A673 (cell line): ENCODE results near the gene PIK3R1.

Source experiments
- EZH2 ChIP-seq: fragments of 200-600 bp; sonication (generic); IDR thresholded peaks from 2 replicates; pipeline ENCODE4 v1.6.1; 2017; ENCODE audit warnings: borderline replicate concordance, low read depth, mild to moderate bottlenecking, mixed read lengths, antibody characterized with exemption, low read length; ENCODE audit not compliant: poor library complexity, severe bottlenecking
- TF ChIP-seq, protein P1 (sequence below): fragments of 300-800, 200-600 bp; sonication (generic); conservative IDR thresholded peaks from 2 replicates; pipeline ENCODE4 v1.5.1; 2017; ENCODE audit warnings: low read depth, mild to moderate bottlenecking, antibody characterized with exemption, low read length, moderate library complexity, mixed read lengths

DNA sequence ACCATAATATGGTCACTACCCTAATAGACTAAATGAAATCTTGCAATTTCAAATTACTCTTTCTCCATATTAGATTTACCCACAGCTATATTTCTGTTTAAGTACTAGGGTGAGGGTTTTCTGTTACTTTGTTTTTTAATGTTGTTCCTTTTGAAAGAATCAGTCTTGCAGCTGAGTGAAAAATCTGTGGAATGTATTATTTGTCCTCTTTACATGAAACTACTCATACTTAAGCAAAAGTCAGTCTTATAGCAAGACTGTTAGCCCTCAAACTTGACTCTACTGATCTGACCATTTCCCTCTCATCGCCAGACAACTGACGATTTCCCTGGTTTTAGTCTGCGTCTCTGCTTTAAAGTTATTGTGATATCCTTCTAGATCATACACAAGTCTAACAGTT, 84.0 kb downstream of the PIK3R1 start:
- TF ChIP-seq, protein P1, sequence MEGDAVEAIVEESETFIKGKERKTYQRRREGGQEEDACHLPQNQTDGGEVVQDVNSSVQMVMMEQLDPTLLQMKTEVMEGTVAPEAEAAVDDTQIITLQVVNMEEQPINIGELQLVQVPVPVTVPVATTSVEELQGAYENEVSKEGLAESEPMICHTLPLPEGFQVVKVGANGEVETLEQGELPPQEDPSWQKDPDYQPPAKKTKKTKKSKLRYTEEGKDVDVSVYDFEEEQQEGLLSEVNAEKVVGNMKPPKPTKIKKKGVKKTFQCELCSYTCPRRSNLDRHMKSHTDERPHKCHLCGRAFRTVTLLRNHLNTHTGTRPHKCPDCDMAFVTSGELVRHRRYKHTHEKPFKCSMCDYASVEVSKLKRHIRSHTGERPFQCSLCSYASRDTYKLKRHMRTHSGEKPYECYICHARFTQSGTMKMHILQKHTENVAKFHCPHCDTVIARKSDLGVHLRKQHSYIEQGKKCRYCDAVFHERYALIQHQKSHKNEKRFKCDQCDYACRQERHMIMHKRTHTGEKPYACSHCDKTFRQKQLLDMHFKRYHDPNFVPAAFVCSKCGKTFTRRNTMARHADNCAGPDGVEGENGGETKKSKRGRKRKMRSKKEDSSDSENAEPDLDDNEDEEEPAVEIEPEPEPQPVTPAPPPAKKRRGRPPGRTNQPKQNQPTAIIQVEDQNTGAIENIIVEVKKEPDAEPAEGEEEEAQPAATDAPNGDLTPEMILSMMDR, result no peak
- no peak for TF ChIP-seq EZH2
